ENCODE results near the gene C1orf141.
"Not testable (repeated sequence)": the region's sequence is repeated elsewhere in the genome, so short reads cannot be mapped to it uniquely, and the experiment has no call there.

Gene C1orf141

GRCh38 chr1:67089685-67090208, 45.0 kb downstream of the C1orf141 start:
- no peak for DNase-seq (ENCODE audit: low read depth in 1 of 2, low spot score in 1 of 2)

- DNase-seq (ENCODE audit: low read depth in 1 of 2, low spot score in 1 of 2): no peak
Measured at GRCh38 chr1:67088440-67088839, 46.3 kb downstream of the C1orf141 start.

DNA sequence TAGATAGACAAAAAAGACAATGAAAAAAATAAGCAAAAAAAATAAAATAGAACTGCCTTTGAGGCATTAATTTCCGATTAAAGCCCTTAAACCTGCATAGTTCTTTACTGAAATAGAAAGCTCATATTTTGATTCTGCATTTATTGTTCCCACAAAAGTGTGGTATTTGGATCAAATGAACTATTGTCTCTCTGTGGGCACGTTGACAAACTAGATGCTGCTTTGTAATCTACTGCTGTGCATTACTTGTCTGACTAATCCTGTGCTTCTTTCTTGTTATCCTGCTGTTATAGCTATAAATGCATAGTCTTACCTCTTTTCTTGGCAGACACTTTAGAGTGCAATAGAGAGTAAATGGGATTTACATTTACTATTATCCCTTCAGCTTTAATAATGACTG, 49.4 kb downstream of the C1orf141 start:
- no peak for DNase-seq (ENCODE audit: low read depth in 1 of 2, low spot score in 1 of 2)

DNA sequence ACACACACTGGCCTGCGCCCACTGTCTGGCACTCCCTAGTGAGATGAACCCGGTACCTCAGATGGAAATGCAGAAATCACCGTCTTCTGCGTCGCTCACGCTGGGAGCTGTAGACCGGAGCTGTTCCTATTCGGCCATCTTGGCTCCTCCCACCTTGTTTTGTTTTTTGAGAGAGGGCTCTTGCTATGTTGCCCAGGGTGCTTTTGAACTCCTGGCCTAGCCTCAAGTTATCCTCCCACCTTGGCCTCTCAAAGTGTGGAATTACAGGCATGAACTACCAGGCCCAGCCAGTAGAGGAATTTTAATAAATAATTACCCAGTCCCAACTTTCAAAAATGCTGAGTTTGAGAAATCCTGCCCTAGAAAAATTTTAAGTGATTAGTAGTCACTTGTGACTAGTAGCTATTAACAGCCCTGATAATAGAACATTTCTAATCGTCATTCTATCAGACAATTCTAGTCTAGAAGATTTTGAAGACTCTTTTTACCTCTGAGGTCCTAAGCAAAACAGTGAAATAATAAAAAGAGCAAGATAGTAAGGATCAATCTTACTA, 49.9 kb downstream of the C1orf141 start:
- no peak for DNase-seq (ENCODE audit: low read depth in 1 of 2, low spot score in 1 of 2)

GRCh38 chr1:67078291-67078690, 56.5 kb downstream of the C1orf141 start:
- no peak for DNase-seq (ENCODE audit: low read depth in 1 of 2, low spot score in 1 of 2)

DNA sequence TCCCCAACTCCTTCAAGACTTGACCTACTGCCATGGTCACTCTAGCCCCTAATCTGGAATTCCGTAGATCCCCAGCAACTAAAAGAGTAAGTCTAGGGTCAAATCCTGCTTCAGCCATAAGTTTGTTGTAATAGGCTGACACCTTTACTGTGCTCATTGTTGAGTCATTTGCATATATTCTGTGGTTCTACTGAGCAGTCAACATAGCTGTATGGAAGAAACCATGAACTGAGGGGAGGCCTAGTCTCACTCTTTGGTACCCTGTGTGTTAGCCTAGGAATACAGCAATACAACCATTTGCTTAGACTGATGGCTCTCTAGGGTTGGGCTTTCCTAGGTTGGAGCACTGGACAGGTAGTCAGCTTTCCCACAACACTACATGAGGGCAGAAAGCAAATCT, 57.2 kb downstream of the C1orf141 start:
- DNase-seq (ENCODE audit: low read depth in 1 of 2, low spot score in 1 of 2): no peak

GRCh38 chr1:67072749-67073148, 62.0 kb downstream of the C1orf141 start:
- no peak for DNase-seq (ENCODE audit: low read depth in 1 of 2, low spot score in 1 of 2)

DNA sequence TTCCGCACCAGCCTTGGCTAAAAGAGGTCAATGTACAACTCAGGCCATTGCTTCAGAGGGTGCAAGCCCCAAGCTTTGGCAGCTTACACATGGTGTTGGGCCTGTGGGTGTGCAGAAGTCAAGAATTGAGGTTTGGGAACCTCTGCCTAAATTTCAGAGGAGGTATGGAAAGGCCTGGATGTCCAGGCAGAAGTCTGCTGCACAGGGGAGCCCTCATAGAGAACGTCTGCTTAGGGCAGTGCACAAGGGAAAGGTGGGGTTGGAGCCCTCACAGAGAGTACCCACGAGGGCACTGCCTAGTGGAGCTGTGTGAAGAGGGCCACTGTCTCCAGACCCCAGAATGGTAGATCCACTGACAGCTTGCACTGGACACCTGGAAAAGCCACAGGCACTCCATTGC, 67.1 kb downstream of the C1orf141 start:
- not testable (repeated sequence) for DNase-seq (ENCODE audit: low read depth in 1 of 2, low spot score in 1 of 2)

DNA sequence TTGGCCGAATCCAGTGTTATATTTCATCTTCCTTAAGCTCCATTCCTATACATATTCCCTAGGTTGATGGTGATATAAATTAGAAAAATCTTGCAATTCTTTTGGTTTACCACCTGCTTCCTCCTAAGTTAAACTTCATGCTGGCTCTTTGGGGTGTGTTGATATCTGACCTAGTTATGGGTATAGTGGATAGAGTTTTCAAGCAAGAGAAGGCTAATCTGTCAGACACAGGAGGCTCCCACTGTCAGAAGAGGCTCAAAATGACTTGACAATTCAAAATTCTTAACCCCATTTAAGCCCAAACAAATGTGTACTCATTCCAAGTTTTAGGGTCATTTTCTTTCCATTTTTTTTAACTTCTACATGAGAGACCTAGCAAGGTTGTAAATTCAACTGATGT, 72.4 kb downstream of the C1orf141 start:
- no peak for DNase-seq (ENCODE audit: low read depth in 1 of 2, low spot score in 1 of 2)

GRCh38 chr1:67061266-67061665, 73.5 kb downstream of the C1orf141 start:
- no peak for DNase-seq (ENCODE audit: low read depth in 1 of 2, low spot score in 1 of 2)

DNA sequence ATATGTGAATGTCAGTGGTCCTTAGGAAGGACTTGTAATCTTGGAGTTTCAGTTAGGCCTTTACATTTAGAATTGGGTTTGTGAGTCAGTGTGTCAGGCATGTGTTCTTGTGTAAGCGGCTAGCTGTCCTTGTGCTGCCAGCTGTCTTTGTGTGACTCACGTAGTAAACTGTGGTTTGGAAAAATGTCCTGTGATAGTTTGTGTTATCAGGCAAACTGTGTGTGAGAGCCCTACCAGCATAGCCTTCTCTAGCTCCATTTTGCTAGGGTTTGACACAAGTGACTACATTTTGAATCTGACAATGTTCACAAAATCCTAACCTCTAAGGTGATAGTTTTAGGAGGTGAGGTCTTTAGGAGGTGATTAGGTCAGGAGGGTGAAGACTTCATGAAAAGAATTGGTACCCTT, 74.0 kb downstream of the C1orf141 start:
- DNase-seq (ENCODE audit: low read depth in 1 of 2, low spot score in 1 of 2): no peak

DNA sequence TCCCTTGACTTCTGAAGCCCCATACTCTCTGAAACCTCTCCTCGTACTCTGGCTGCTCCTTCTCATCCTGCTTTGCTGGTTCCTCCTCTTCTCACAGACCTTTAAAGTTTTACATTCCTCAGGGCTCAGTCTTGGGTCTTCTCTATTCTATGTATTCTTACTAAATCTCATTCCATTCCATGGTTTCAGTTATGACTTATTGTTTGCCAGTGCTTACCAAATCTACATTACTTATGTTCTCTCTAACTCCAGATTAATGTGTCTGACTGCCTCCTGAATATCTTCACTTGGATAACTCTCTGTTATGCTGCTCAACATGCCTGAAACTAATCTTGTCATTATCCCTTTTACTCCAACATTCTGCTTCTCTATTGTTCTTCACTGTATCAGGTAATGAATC, 75.4 kb downstream of the C1orf141 start:
- no peak for DNase-seq (ENCODE audit: low read depth in 1 of 2, low spot score in 1 of 2)

- no peak for DNase-seq (ENCODE audit: low read depth in 1 of 2, low spot score in 1 of 2)
Measured at GRCh38 chr1:67058761-67059160, 76.0 kb downstream of the C1orf141 start.

- DNase-seq (ENCODE audit: low read depth in 1 of 2, low spot score in 1 of 2): no peak
Measured at GRCh38 chr1:67058242-67058641, 76.5 kb downstream of the C1orf141 start.

DNA sequence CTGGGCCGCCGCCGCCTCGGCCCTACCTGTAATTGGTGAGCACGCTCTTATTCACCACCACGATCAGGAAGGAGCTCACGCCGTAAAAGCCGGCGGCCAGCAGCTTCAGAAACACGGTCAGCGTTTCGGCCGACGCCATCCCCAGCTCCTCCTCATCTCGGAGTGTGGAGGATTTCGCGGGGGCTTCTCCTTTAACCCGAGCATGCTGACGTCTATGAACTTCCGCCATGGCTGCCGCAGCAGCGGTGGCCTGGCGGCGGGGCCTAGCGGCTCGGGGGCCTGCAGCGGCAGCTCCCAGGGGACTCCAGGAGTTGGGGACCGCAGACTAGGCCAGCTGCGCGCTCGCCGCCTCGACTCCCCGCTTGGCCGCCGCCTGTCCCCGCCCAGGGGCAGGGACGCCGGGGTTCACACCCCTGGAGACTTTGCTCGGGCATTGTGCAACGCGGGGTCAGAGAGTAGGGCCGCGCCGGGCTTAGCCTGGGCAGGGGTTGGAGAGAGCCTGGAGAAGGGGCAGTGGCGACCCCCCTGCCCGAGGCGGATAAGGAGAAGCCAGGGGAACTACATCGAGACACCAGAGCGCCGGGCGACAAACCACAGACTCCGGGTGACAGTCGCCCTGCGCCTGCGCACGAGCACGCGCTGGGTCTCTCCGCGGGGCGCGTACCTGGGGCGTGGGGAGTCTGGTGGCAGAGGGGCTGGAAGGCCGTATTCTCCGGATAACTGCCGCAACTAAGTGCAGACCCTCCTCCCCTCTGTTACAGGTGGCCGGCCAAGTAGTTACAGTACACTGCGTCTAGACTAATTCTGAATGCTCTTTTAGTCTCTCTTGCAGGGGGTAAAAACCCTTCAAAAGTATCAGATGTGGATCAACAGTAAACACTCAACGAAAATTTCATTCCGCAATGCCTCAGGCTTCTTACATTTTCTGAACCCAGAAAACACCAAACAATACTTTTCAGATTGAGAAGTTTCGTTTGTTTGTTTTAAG, 80.7 kb downstream of the C1orf141 start, which contains the start of gene SLC35D1:
Gene SLC35D1 (minus strand): TSS at position 364 of the 988 bp plus-strand sequence. CDS start 135 bp downstream, at position 229.
- peak; percentile 56 to 65 for DNase-seq (ENCODE audit: low read depth in 1 of 2, low spot score in 1 of 2)

GRCh38 chr1:67053535-67053784, 81.3 kb downstream of the C1orf141 start:
- DNase-seq (ENCODE audit: low read depth in 1 of 2, low spot score in 1 of 2): peak in 1 of 2 donors; percentile 3

DNA sequence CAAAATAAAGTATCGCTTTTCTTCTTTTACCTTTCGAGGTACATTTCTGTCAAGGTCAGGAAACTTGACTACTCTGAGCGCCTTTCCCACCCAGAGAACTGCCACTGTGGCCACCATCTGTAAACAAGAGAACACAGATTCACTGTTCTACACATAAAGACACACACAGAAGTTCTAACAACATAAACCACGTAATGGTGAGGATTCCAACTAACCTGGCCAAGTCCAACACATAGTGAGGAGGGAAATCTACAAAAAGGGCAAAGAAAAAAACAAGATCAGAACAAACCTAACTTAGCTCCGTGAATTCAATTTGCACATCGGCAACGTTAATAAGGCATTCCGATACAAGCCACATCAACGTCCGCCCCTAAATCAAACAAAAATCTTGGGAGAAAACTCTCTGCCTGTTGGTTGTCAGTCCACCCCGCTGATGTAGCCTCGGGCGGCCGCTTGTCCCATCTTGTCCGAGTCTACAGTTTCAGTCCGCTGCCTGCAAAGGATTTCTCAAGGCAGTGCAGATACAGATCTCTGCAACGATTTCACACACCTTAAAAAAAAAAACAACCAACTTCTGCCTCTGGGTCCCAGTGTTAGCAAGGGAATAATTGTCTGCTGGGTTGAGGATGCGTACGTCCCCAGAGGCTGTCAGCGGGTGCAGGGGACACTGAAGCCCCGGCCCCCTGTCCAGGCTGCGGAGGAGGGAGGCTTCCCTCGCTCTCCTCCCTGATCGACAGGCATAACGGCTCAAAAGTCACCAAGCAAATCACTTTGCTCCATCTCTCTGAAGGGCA, 81.8 kb downstream of the C1orf141 start:
- no peak for DNase-seq (ENCODE audit: low read depth in 1 of 2, low spot score in 1 of 2)

GRCh38 chr1:67051196-67051595, 83.6 kb downstream of the C1orf141 start:
- DNase-seq (ENCODE audit: low read depth in 1 of 2, low spot score in 1 of 2): no peak

GRCh38 chr1:67044631-67045270, 90.0 kb downstream of the C1orf141 start:
- no peak for DNase-seq (ENCODE audit: low read depth in 1 of 2, low spot score in 1 of 2)

DNA sequence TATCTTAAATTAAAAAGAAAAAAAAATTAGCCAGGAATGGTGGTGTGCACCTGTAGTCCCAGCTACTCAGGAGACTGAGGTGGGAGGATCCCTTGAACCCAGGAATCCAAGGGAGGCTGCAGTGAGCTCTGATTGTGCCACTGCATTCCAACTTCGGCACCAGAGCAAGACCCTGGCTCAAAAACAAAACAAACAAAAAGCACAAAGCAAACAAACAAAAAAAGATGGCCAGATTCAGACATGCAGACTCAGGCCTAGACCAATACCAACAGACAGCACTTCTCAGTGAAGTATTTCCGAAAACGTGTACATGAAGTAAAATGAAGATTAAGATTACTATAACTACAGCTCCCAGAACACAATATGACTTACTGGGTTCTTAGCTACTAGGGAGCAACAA, 91.4 kb downstream of the C1orf141 start:
- DNase-seq (ENCODE audit: low read depth in 1 of 2, low spot score in 1 of 2): no peak

Data from activated T-helper 1 cell treated with anti-CD3 and anti-CD28 coated beads, Interleukin-2, amount 50 U/mL, for 16 hours (primary cell).